ENCODE results near the gene PLK3.
"Not testable (repeated sequence)": the region's sequence is repeated elsewhere in the genome, so short reads cannot be mapped to it uniquely, and the experiment has no call there.

The PLK3 gene

DNA sequence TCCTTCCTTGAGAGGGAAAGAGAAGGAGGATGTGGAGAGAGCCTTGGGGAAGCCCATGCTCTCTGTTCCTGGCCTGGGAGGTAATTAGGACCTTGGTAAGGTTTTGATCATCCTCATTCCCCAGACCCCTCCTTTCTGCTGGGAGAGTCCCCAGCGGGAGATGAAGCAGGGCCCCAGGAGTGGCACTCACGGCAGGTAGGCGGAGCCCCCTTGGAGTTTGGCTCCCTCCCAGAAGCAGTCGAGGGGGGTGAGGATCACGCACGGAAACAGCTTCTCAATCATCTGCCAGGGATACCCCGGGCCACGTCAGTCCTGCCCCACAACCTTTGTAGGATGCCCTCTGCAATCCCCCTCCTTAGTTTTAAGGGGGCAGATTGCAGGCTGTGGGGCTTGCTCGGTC, 31.3 kb downstream of the PLK3 start:
- H3K4me3 ChIP-seq (ENCODE audit: low read depth, low read length) = no peak overlapping the region
- no peak for TF ChIP-seq POLR2A (IDR thresholded peaks at IDR 0.05; ENCODE audit: extremely low read depth, insufficient read length)
- TF ChIP-seq, protein P1, sequence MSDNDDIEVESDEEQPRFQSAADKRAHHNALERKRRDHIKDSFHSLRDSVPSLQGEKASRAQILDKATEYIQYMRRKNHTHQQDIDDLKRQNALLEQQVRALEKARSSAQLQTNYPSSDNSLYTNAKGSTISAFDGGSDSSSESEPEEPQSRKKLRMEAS (IDR thresholded peaks at IDR 0.05; ENCODE audit: low read depth, low read length) = no peak
- TF ChIP-seq MYC (IDR thresholded peaks at IDR 0.05; ENCODE audit: low read depth, low read length) = no peak
- DNase-seq (ENCODE audit: low read depth) = no peak

DNA sequence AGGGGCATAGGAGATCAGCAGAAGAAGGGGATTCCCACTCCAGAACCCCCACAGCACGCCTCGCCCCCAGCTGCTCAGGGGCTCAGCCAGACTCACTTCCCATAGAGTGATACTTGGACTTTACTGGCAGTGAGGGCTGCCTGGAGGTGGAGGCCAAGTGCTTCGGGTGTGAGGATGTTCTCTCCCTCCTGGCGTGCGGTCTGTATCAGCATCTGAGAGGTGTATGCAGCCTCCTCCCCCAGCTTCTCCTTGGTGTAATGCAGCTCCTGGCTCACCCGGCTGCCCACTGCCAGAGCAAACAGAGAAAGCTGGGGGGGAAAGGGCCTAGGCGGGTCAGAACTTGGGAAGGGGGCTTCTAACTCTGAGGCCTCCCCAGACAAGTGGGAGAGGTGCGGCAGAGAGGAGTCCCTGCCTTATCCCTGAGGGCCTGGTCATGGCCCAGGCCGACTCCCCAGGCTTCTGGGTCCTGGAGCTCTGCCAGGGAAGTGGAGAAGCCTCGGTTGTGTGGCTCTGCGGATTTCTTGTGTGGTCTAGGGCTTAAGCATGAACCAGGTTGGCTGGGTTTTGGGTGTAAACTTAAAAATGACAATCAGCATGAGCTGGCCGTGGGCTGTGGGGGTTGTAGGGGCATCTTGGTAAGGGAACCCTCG, 32.0 kb downstream of the PLK3 start:
- DNase-seq (ENCODE audit: low read depth) = no peak
- H3K4me3 ChIP-seq (ENCODE audit: low read depth, low read length) = no peak overlapping the region
- TF ChIP-seq, protein P2, sequence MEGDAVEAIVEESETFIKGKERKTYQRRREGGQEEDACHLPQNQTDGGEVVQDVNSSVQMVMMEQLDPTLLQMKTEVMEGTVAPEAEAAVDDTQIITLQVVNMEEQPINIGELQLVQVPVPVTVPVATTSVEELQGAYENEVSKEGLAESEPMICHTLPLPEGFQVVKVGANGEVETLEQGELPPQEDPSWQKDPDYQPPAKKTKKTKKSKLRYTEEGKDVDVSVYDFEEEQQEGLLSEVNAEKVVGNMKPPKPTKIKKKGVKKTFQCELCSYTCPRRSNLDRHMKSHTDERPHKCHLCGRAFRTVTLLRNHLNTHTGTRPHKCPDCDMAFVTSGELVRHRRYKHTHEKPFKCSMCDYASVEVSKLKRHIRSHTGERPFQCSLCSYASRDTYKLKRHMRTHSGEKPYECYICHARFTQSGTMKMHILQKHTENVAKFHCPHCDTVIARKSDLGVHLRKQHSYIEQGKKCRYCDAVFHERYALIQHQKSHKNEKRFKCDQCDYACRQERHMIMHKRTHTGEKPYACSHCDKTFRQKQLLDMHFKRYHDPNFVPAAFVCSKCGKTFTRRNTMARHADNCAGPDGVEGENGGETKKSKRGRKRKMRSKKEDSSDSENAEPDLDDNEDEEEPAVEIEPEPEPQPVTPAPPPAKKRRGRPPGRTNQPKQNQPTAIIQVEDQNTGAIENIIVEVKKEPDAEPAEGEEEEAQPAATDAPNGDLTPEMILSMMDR (IDR thresholded peaks at IDR 0.05; ENCODE audit: low read depth, low read length) = no peak
- TF ChIP-seq MYC (IDR thresholded peaks at IDR 0.05; ENCODE audit: low read depth, low read length) (no peak), POLR2A (IDR thresholded peaks at IDR 0.05; ENCODE audit: extremely low read depth, insufficient read length) (no peak)
- TF ChIP-seq, protein P1 (IDR thresholded peaks at IDR 0.05; ENCODE audit: low read depth, low read length) = no peak

DNA sequence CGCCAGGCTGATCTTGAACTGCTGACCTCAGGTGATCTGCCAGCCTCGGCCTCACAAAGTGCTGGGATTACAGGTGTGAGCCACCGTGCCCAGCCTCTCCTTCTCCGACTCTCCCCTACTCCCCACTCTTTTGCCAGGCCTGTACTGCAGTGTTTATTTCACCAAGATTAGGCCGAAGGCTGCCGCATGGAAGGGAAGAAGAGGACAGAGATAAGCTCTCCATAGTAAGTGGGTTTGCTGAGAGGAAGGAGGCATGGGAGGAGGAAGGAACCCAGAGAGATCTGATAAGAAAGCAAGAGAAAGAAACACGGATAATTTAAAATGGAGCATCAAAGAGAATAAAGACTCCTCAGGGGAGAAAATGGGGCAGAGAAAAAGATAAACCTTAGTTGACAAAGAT, 34.2 kb downstream of the PLK3 start:
- DNase-seq (ENCODE audit: low read depth) = no peak
- TF ChIP-seq POLR2A (IDR thresholded peaks at IDR 0.05; ENCODE audit: extremely low read depth, insufficient read length) (no peak), MYC (IDR thresholded peaks at IDR 0.05; ENCODE audit: low read depth, low read length) (no peak)
- TF ChIP-seq, protein P1 (IDR thresholded peaks at IDR 0.05; ENCODE audit: low read depth, low read length) = no peak
- TF ChIP-seq, protein P2 (IDR thresholded peaks at IDR 0.05; ENCODE audit: low read depth, low read length) = no peak
- no peak overlapping the region for H3K4me3 ChIP-seq (ENCODE audit: low read depth, low read length)

DNA sequence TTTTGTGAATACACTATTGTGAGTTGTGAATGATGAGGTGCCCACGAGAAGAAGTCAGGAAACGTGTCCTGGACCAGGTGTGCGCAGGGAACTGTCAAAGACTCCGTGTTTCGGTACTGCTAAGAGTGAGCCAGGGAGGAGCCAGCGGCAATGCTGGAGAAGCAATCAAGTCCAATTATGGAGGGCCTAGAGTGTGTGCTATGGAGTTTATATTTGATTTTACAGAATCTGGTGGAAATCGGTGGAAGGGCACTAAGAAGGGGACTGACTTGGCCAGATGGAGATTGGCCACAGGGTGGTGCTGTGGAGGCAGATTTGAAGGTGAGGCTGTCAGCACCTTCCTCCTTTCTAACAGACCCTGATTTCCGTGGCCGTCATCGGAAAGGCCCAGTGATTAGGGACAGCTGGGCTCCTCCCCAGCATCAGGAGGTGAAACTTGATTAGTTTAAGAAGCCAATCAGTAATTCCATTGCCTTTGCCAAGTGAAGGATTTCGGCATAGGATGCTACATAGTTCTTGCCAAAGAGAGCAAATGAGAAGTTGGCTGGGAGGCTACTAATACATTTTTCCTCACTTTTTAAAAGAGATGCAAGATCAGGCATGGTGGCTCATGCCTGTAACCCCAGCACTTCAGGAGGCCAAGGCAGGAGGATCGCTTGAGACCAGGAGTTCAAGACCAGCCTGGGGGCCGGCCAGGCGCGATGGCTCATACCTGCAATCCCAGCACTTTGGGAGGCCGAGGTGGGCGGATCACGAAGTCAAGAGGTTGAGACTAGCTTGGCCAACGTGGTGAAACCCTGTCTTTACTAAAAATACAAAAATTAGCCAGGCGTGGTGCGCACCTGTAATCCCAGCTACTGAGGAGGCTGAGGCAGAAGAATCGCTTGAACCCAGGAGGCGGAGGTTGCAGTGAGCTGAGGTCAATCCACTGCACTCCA, 35.8 kb downstream of the PLK3 start:
- DNase-seq (ENCODE audit: low read depth) = peak; percentile 82
- TF ChIP-seq POLR2A (IDR thresholded peaks at IDR 0.05; ENCODE audit: extremely low read depth, insufficient read length) (no peak), MYC (IDR thresholded peaks at IDR 0.05; ENCODE audit: low read depth, low read length) (no peak)
- TF ChIP-seq, protein P2 (IDR thresholded peaks at IDR 0.05; ENCODE audit: low read depth, low read length) = peak; percentile 84
- H3K4me3 ChIP-seq (ENCODE audit: low read depth, low read length) = no peak overlapping the region

DNA sequence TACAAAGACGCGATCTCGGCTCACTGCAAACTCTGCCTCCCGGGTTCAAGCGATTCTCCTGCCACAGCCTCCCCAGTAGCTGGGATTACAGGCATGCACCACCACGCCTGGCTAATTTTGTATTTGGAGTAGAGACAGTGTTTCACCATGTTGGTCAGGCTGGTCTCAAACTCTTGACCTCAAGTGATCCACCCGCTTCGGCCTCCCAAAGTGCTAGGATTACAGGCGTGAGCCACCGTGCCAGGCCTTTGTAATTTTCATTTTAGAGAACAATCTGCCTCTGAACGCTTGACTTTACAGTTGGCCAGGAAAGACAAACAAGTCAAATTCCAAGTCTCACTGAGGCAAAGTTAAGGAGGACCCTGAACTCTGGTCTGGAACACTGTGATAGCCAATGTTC, 38.1 kb downstream of the PLK3 start:
- H3K4me3 ChIP-seq (ENCODE audit: low read depth, low read length); DNase-seq (ENCODE audit: low read depth): not testable (repeated sequence)

DNA sequence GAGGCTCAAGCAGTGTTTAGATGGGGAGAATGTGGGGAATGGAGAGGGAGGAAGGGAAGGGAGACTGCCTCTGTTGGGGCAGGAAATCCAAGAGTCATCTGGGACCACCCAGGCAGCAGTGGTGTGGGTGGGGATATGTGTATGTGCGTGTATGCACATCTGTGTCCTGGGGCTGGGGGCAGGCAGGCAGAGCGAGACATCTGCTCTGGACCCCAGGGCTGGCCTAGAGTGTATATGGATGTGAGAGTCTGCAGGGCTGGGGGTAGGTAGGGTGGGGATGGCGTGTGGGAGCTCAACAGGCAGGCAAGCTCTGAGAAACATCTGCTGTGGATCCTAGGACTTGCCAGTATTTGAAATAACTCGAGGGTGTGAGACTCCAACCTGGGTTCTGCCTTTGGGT, 39.4 kb downstream of the PLK3 start:
- no peak overlapping the region for H3K4me3 ChIP-seq (ENCODE audit: low read depth, low read length)
- TF ChIP-seq POLR2A (IDR thresholded peaks at IDR 0.05; ENCODE audit: extremely low read depth, insufficient read length) (no peak), MYC (IDR thresholded peaks at IDR 0.05; ENCODE audit: low read depth, low read length) (no peak)
- TF ChIP-seq, protein P1 (IDR thresholded peaks at IDR 0.05; ENCODE audit: low read depth, low read length) = no peak
- TF ChIP-seq, protein P2 (IDR thresholded peaks at IDR 0.05; ENCODE audit: low read depth, low read length) = no peak
- DNase-seq (ENCODE audit: low read depth) = no peak

Data from NB4 (cell line).